Stimulated activated CD4-positive, alpha-beta T cell treated with anti-CD3 and anti-CD28 coated beads, Interleukin-12 subunit alpha, Interleukin-12 subunit beta, amount 100 ng/mL, for 4 hours (primary cell): ENCODE measurements around the gene USP17L19.
"Not testable (repeated sequence)": the region's sequence is repeated elsewhere in the genome, so short reads cannot be mapped to it uniquely, and the experiment has no call there.

ENCODE experiments used
- DNase-seq: peaks from one replicate; pipeline ENCODE4 v3.0.0-alpha.2; 2020

USP17L19 gene, protein sequence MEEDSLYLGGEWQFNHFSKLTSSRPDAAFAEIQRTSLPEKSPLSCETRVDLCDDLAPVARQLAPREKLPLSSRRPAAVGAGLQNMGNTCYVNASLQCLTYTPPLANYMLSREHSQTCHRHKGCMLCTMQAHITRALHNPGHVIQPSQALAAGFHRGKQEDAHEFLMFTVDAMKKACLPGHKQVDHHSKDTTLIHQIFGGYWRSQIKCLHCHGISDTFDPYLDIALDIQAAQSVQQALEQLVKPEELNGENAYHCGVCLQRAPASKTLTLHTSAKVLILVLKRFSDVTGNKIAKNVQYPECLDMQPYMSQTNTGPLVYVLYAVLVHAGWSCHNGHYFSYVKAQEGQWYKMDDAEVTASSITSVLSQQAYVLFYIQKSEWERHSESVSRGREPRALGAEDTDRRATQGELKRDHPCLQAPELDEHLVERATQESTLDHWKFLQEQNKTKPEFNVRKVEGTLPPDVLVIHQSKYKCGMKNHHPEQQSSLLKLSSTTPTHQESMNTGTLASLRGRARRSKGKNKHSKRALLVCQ

DNA sequence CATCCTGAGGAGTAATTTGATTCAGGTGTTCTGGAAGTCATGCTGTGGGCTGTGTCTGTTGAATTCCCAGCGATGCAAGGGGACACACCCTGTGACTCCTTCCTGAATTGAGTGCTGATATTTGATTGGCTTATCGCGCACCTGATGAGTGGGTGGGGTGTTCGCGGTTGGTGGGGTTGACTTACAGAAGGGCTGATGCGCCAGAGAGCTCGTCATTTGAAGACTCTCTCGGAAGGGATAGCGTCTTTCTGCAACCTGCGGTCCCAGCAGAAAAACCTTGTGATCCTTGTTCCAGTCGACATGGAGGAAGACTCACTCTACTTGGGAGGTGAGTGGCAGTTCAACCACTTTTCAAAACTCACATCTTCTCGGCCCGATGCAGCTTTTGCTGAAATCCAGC is at the start of gene USP17L19:
TSS of gene USP17L19 (plus strand) at position 301 of the 400 bp plus-strand sequence. CDS start at position 301, 0 bp downstream.
- not testable (repeated sequence) for DNase-seq

DNA sequence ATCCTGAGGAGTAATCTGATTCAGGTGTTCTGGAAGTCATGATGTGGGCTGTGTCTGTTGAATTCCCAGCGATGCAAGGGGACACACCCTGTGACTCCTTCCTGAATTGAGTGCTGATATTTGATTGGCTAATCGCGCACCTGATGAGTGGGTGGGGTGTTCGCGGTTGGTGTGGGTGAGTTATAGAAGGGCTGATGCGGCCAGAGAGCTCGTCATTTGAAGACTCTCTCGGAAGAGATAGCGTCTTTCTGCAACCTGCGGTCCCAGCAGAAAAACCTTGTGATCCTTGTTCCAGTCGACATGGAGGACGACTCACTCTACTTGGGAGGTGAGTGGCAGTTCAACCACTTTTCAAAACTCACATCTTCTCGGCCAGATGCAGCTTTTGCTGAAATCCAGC is 42.8 kb upstream of the USP17L19 start, which contains the start of gene USP17L10:
TSS of gene USP17L10 (plus strand) at position 301 of the 400 bp plus-strand sequence. CDS start at position 301, 0 bp downstream.
- DNase-seq, result not testable (repeated sequence)

DNA sequence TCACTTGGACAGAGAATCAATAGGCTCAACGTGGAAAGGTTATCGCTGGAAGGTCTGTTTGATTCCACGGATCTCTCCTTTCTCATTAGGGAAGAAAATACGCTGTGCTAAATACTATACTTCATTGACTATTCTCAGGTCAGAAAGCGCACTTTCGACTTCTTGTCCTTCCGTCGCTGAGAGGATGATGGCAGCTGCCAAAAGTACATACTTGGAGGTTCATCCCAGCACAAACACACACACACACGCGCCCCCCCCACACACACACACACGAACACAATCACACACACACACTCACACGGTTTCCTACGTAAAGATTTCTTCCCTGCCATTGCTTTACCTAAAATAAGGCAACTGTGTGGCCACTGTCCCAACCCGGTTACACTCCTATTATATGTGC is 38.5 kb upstream of the USP17L19 start:
- DNase-seq, result not testable (repeated sequence)

DNA sequence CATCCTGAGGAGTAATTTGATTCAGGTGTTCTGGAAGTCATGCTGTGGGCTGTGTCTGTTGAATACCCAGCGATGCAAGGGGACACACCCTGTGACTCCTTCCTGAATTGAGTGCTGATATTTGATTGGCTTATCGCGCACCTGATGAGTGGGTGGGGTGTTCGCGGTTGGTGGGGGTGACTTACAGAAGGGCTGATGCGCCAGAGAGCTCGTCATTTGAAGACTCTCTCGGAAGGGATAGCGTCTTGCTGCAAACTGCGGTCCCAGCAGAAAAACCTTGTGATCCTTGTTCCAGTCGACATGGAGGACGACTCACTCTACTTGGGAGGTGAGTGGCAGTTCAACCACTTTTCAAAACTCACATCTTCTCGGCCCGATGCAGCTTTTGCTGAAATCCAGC is 38.1 kb upstream of the USP17L19 start, which contains the start of gene USP17L11:
TSS of gene USP17L11 (plus strand) at position 301 of the 400 bp plus-strand sequence. CDS start at position 301, 0 bp downstream.
- DNase-seq, result not testable (repeated sequence)

DNA sequence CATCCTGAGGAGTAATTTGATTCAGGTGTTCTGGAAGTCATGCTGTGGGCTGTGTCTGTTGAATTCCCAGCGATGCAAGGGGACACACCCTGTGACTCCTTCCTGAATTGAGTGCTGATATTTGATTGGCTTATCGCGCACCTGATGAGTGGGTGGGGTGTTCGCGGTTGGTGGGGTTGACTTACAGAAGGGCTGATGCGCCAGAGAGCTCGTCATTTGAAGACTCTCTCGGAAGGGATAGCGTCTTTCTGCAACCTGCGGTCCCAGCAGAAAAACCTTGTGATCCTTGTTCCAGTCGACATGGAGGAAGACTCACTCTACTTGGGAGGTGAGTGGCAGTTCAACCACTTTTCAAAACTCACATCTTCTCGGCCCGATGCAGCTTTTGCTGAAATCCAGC is 33.3 kb upstream of the USP17L19 start, which contains the start of gene USP17L12:
TSS of gene USP17L12 (plus strand) at position 301 of the 400 bp plus-strand sequence. CDS start at position 301, 0 bp downstream.
- DNase-seq, result not testable (repeated sequence)

DNA sequence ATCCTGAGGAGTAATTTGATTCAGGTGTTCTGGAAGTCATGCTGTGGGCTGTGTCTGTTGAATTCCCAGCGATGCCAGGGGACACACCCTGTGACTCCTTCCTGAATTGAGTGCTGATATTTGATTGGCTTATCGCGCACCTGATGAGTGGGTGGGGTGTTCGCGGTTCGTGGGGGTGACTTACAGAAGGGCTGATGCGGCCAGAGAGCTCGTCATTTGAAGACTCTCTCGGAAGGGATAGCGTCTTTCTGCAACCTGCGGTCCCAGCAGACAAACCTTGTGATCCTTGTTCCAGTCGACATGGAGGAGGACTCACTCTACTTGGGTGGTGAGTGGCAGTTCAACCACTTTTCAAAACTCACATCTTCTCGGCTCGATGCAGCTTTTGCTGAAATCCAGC is 28.6 kb upstream of the USP17L19 start, which contains the start of gene USP17L13:
TSS of gene USP17L13 (plus strand) at position 301 of the 400 bp plus-strand sequence. CDS start at position 301, 0 bp downstream.
- not testable (repeated sequence) for DNase-seq

DNA sequence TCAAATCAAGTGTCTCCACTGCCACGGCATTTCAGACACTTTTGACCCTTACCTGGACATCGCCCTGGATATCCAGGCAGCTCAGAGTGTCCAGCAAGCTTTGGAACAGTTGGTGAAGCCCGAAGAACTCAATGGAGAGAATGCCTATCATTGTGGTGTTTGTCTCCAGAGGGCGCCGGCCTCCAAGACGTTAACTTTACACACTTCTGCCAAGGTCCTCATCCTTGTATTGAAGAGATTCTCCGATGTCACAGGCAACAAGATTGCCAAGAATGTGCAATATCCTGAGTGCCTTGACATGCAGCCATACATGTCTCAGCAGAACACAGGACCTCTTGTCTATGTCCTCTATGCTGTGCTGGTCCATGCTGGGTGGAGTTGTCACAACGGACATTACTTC is 22.9 kb upstream of the USP17L19 start:
- DNase-seq, result not testable (repeated sequence)

DNA sequence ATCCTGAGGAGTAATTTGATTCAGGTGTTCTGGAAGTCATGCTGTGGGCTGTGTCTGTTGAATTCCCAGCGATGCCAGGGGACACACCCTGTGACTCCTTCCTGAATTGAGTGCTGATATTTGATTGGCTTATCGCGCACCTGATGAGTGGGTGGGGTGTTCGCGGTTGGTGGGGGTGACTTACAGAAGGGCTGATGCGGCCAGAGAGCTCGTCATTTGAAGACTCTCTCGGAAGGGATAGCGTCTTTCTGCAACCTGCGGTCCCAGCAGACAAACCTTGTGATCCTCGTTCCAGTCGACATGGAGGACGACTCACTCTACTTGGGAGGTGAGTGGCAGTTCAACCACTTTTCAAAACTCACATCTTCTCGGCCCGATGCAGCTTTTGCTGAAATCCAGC is 19.1 kb upstream of the USP17L19 start, which contains the start of gene USP17L15:
TSS of gene USP17L15 (plus strand) at position 301 of the 400 bp plus-strand sequence. CDS start at position 301, 0 bp downstream.
- not testable (repeated sequence) for DNase-seq

DNA sequence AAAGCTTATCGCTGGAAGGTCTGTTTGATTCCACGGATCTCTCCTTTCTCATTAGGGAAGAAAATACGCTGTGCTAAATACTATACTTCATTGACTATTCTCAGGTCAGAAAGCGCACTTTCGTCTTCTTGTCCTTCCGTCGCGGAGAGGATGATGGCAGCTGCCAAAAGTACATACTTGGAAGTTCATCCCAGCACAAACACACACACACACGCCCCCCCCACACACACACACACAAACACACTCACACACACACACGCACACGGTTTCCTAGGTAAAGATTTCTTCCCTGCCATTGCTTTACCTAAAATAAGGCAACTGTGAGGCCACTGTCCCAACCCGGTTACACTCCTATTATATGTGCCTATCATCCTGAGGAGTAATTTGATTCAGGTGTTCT is 14.7 kb upstream of the USP17L19 start:
- not testable (repeated sequence) for DNase-seq

DNA sequence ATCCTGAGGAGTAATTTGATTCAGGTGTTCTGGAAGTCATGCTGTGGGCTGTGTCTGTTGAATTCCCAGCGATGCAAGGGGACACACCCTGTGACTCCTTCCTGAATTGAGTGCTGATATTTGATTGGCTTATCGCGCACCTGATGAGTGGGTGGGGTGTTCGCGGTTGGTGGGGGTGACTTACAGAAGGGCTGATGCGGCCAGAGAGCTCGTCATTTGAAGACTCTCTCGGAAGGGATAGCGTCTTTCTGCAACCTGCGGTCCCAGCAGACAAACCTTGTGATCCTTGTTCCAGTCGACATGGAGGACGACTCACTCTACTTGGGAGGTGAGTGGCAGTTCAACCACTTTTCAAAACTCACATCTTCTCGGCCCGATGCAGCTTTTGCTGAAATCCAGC is 9.6 kb upstream of the USP17L19 start, which contains the start of gene USP17L17:
TSS of gene USP17L17 (plus strand) at position 301 of the 400 bp plus-strand sequence. CDS start at position 301, 0 bp downstream.
- DNase-seq, result not testable (repeated sequence)

DNA sequence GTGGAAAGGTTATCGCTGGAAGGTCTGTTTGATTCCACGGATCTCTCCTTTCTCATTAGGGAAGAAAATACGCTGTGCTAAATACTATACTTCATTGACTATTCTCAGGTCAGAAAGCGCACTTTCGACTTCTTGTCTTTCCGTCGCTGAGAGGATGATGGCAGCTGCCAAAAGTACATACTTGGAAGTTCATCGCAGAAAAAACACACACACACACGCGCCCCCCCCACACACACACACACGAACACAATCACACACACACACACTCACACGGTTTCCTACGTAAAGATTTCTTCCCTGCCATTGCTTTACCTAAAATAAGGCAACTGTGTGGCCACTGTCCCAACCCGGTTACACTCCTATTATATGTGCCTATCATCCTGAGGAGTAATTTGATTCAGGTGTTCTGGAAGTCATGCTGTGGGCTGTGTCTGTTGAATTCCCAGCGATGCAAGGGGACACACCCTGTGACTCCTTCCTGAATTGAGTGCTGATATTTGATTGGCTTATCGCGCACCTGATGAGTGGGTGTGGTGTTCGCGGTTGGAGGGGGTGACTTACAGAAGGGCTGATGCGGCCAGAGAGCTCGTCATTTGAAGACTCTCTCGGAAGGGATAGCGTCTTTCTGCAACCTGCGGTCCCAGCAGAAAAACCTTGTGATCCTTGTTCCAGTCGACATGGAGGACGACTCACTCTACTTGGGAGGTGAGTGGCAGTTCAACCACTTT is 5.1 kb upstream of the USP17L19 start, which contains the start of gene USP17L18:
TSS of gene USP17L18 (plus strand) at position 678 of the 728 bp plus-strand sequence. CDS start at position 678, 0 bp downstream.
- peak; percentile 0 for DNase-seq

DNA sequence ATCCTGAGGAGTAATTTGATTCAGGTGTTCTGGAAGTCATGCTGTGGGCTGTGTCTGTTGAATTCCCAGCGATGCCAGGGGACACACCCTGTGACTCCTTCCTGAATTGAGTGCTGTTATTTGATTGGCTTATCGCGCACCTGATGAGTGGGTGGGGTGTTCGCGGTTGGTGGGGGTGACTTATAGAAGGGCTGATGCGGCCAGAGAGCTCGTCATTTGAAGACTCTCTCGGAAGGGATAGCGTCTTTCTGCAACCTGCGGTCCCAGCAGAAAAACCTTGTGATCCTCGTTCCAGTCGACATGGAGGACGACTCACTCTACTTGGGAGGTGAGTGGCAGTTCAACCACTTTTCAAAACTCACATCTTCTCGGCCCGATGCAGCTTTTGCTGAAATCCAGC is 4.6 kb downstream of the USP17L19 start, which contains the start of gene USP17L20:
TSS of gene USP17L20 (plus strand) at position 301 of the 400 bp plus-strand sequence. CDS start at position 301, 0 bp downstream.
- DNase-seq, result not testable (repeated sequence)

DNA sequence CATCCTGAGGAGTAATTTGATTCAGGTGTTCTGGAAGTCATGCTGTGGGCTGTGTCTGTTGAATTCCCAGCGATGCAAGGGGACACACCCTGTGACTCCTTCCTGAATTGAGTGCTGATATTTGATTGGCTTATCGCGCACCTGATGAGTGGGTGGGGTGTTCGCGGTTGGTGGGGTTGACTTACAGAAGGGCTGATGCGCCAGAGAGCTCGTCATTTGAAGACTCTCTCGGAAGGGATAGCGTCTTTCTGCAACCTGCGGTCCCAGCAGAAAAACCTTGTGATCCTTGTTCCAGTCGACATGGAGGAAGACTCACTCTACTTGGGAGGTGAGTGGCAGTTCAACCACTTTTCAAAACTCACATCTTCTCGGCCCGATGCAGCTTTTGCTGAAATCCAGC is 9.4 kb downstream of the USP17L19 start, which contains the start of gene USP17L21:
TSS of gene USP17L21 (plus strand) at position 301 of the 400 bp plus-strand sequence. CDS start at position 301, 0 bp downstream.
- DNase-seq, result not testable (repeated sequence)

DNA sequence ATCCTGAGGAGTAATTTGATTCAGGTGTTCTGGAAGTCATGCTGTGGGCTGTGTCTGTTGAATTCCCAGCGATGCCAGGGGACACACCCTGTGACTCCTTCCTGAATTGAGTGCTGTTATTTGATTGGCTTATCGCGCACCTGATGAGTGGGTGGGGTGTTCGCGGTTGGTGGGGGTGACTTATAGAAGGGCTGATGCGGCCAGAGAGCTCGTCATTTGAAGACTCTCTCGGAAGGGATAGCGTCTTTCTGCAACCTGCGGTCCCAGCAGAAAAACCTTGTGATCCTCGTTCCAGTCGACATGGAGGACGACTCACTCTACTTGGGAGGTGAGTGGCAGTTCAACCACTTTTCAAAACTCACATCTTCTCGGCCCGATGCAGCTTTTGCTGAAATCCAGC is 14.1 kb downstream of the USP17L19 start, which contains the start of gene USP17L22:
TSS of gene USP17L22 (plus strand) at position 301 of the 400 bp plus-strand sequence. CDS start at position 301, 0 bp downstream.
- not testable (repeated sequence) for DNase-seq

DNA sequence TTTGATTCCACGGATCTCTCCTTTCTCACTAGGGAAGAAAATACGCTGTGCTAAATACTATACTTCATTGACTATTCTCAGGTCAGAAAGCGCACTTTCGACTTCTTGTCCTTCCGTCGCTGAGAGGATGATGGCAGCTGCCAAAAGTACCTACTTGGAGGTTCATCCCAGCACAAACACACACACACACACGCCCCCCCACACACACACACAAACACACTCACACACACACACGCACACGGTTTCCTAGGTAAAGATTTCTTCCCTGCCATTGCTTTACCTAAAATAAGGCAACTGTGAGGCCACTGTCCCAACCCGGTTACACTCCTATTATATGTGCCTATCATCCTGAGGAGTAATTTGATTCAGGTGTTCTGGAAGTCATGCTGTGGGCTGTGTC is 18.5 kb downstream of the USP17L19 start:
- DNase-seq, result peak; percentile 4
